Activated naive CD4-positive, alpha-beta T cell treated with anti-CD3 and anti-CD28 coated beads, Interleukin-2, amount 10 ng/mL, durations not matched to agents 7 days and 5 days (primary cell): ENCODE results near the gene CHST9.

ENCODE experiments used
- CTCF ChIA-PET: fragments of 350-600 bp; sonication (Branson Sonifier 250); formaldehyde crosslinking; loops from one replicate; lab custom pipeline; 2021; ENCODE audit warnings: antibody characterized with exemption; lab: Charles Lee
- DNase-seq: peaks from one replicate; pipeline ENCODE4 v3.0.0-alpha.2; 2020
- H3K27ac Mint-ChIP-seq: one replicate; pipeline ENCODE4 v1.8.0; 2021; ENCODE audit warnings: mild to moderate bottlenecking, moderate library complexity, mixed read lengths
- H3K27me3 Mint-ChIP-seq: one replicate; pipeline ENCODE4 v1.8.0; 2021; ENCODE audit warnings: mild to moderate bottlenecking, mixed read lengths
- H3K36me3 Mint-ChIP-seq: one replicate; pipeline ENCODE4 v1.8.0; 2021; ENCODE audit warnings: mixed read lengths
- H3K4me1 Mint-ChIP-seq: one replicate; pipeline ENCODE4 v1.8.0; 2021; ENCODE audit warnings: mixed read lengths
- H3K4me3 Mint-ChIP-seq: one replicate; pipeline ENCODE4 v1.8.0; 2021; ENCODE audit warnings: mild to moderate bottlenecking, moderate library complexity, mixed read lengths
- H3K9me3 Mint-ChIP-seq: one replicate; pipeline ENCODE4 v1.8.0; 2021; ENCODE audit warnings: mixed read lengths

Gene CHST9

DNA sequence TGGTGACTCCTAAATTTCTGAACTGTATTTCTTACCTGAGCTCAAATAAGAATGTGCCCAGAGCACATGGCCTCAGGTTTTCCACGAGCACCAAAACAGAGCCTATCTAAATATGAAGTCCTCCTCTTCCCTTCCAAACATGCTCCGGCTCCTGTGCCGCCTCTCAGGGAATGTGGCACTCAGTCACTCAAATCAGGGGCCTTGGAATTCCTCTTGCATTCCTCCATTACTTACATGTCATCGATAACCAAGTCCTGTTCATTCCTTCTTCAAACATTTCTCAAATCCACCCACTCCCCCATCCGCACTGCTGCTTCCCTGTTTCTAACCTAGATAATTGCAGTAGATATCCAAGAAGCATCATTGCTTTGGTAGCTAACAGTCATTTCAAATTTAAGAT lies 151.4 kb downstream of the CHST9 start:
- Mint-ChIP-seq H3K27ac (no peak overlapping the region), H3K4me1 (no peaks in the 10 kb centered on the region), H3K36me3 (no peaks in the 10 kb centered on the region), H3K27me3 (no peaks in the 10 kb centered on the region), H3K9me3 (peaks cover 4% of the 10 kb centered on the region), H3K4me3 (no peak overlapping the region)
- DNase-seq = no peak
- CTCF ChIA-PET = no interaction called here

- Mint-ChIP-seq H3K36me3 (no peaks in the 10 kb centered on the region), H3K4me1 (no peaks in the 10 kb centered on the region), H3K9me3 (peaks cover 4% of the 10 kb centered on the region), H3K27me3 (no peaks in the 10 kb centered on the region), H3K27ac (no peak overlapping the region), H3K4me3 (no peak overlapping the region)
- CTCF ChIA-PET = no interaction called here
- no peak for DNase-seq
Observed at GRCh38 chr18:27030421-27030820, 154.7 kb downstream of the CHST9 start.

GRCh38 chr18:27022477-27022876 lies 162.6 kb downstream of the CHST9 start:
- CTCF ChIA-PET = no interaction called here
- no peak overlapping the region for H3K4me3 Mint-ChIP-seq
- no peak for DNase-seq
- no peaks in the 10 kb centered on the region for H3K4me1 Mint-ChIP-seq
- no peaks in the 10 kb centered on the region for H3K27me3 Mint-ChIP-seq
- peaks cover 2% of the 10 kb centered on the region for H3K9me3 Mint-ChIP-seq
- H3K27ac Mint-ChIP-seq = no peak overlapping the region
- H3K36me3 Mint-ChIP-seq = no peaks in the 10 kb centered on the region

- Mint-ChIP-seq H3K27ac (no peak overlapping the region), H3K4me1 (no peaks in the 10 kb centered on the region), H3K4me3 (no peak overlapping the region), H3K36me3 (no peaks in the 10 kb centered on the region), H3K27me3 (no peaks in the 10 kb centered on the region), H3K9me3 (peaks cover 2% of the 10 kb centered on the region)
- no peak for DNase-seq
- CTCF ChIA-PET = interaction anchor here (1.2 kb wide), 1 partner anchor 582 kb away, joined by 4 read pairs; no protein-coding TSS in a partner anchor
Observed at GRCh38 chr18:27017901-27018500, 167.1 kb downstream of the CHST9 start.

- CTCF ChIA-PET = no interaction called here
Observed at GRCh38 chr18:27014841-27015240, 170.3 kb downstream of the CHST9 start.

DNA sequence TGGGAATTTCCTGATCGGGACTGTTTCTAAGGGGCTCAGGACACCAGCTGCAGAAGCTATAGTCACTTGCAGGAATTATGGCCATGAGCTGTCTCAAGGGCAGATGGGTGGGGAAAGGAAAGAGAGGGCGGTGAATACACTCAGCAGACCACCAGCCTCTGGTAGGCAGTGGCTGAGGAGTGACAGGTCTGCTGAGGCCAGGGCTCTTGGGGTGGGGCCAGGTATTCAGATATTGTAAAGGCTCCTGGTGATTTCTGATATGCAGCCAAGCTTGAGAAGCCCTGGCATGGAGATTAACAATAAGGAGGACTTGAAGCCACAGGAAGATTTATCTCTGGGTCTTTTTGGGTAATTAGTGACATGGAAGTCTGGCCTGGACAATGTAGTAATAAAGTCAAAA lies 174.3 kb downstream of the CHST9 start:
- Mint-ChIP-seq H3K36me3 (no peaks in the 10 kb centered on the region), H3K27ac (no peak overlapping the region), H3K4me1 (no peaks in the 10 kb centered on the region), H3K27me3 (no peaks in the 10 kb centered on the region), H3K4me3 (no peak overlapping the region), H3K9me3 (peaks cover 4% of the 10 kb centered on the region)
- CTCF ChIA-PET = no interaction called here
- no peak for DNase-seq

More at GRCh38 chr18:27014841-27015240, 170.3 kb downstream of the CHST9 start:
- Mint-ChIP-seq H3K27me3 (no peaks in the 10 kb centered on the region), H3K27ac (no peak overlapping the region), H3K9me3 (peaks cover 4% of the 10 kb centered on the region), H3K4me3 (no peak overlapping the region), H3K36me3 (no peaks in the 10 kb centered on the region), H3K4me1 (no peaks in the 10 kb centered on the region)
- DNase-seq = no peak

DNA sequence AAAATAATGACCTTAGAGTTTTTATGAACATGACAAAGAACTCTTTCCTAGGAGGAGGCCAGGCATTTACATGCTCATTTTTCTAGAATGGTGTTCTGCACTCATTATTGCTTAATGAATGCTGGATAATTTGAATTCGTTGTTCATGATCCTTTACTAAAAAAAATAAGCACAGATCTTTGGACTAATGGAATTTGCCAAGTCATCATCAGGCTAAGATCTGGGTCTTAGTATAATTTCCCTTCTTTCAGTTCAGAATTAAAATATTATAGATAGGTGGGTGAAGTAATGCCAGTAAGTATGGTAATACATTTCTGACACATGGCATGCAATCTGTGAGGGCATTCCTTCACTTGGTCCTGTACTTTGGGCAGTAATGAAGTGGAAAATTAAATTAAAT lies 175.8 kb downstream of the CHST9 start:
- no peak for DNase-seq
- CTCF ChIA-PET = no interaction called here
- H3K27ac Mint-ChIP-seq = no peak overlapping the region
- H3K4me1 Mint-ChIP-seq = no peaks in the 10 kb centered on the region
- peaks cover 4% of the 10 kb centered on the region for H3K9me3 Mint-ChIP-seq
- no peak overlapping the region for H3K4me3 Mint-ChIP-seq
- H3K36me3 Mint-ChIP-seq = no peaks in the 10 kb centered on the region
- H3K27me3 Mint-ChIP-seq = no peaks in the 10 kb centered on the region

GRCh38 chr18:27008575-27008974 lies 176.5 kb downstream of the CHST9 start:
- Mint-ChIP-seq H3K27ac (no peak overlapping the region), H3K9me3 (peaks cover 4% of the 10 kb centered on the region), H3K27me3 (no peaks in the 10 kb centered on the region), H3K4me3 (no peak overlapping the region), H3K36me3 (no peaks in the 10 kb centered on the region), H3K4me1 (no peaks in the 10 kb centered on the region)
- CTCF ChIA-PET = no interaction called here
- no peak for DNase-seq

DNA sequence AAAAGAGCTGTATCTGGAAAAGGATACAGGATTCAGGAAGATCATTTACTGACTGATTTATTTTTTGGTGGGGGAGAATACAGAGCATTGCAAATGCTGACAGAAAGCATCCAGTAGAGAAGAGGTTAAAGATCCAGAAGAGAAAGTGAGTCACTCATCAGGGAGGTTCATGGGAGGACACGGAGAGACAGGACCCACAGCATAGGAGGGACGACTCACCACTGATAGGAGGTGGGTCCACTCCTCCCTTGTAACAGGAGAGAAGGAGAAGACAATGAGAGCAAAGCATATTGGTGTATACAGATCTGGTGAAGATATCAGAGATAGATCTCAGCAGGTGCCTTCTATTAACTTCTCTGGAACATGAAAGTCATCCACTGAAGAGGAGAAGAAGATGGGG lies 177.2 kb downstream of the CHST9 start:
- CTCF ChIA-PET = no interaction called here

GRCh38 chr18:27005589-27005988 lies 179.5 kb downstream of the CHST9 start:
- Mint-ChIP-seq H3K4me3 (no peak overlapping the region), H3K9me3 (peaks cover 2% of the 10 kb centered on the region), H3K27ac (no peak overlapping the region), H3K4me1 (no peaks in the 10 kb centered on the region), H3K36me3 (no peaks in the 10 kb centered on the region), H3K27me3 (no peaks in the 10 kb centered on the region)
- CTCF ChIA-PET = no interaction called here
- DNase-seq = no peak

More for the DNA sequence above, 177.2 kb downstream of the CHST9 start:
- Mint-ChIP-seq H3K4me3 (no peak overlapping the region), H3K27me3 (no peaks in the 10 kb centered on the region), H3K36me3 (no peaks in the 10 kb centered on the region), H3K27ac (no peak overlapping the region), H3K4me1 (no peaks in the 10 kb centered on the region), H3K9me3 (peaks cover 4% of the 10 kb centered on the region)
- DNase-seq = no peak

DNA sequence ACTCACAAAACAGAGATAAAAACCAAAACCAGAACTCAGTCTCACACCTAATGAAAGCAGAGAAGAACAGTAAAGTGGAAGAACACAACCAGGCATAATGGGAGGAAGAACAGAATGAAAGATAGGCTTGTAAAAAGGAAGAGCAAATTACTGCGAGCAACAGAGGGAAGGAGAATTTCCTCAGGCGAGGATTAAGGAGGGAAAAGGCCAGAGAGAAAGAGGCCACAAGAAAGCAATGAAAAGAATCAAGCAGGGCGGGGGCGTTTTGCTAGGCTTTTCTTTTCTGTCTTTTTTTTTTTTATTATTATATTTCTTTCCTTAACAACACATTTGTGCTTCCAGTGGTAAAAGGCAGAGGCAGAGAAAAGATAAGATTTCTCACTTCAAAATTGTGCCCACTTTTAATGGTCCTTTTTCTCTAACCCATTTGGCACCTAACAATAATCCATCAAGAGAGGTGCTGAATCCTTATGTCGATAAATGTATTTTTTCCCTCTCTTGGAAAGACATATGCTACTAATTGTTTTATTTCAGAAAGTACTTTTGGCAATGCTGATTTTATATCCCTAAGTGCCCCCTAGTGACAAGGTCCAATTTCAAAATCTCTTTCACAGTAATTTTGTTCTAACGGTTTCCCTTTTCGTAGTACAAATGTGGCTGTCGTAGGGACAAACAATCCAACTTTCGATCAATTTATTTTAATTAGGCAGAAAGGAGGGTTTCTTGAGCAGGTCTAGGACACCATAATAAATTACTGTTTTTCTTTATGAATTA lies 180.9 kb downstream of the CHST9 start:
- no peak overlapping the region for H3K27ac Mint-ChIP-seq
- no peaks in the 10 kb centered on the region for H3K4me1 Mint-ChIP-seq
- no peaks in the 10 kb centered on the region for H3K27me3 Mint-ChIP-seq
- CTCF ChIA-PET = no interaction called here
- H3K36me3 Mint-ChIP-seq = no peaks in the 10 kb centered on the region
- DNase-seq = no peak
- no peak overlapping the region for H3K4me3 Mint-ChIP-seq
- H3K9me3 Mint-ChIP-seq = no peaks in the 10 kb centered on the region

GRCh38 chr18:26999797-27000196 lies 185.3 kb downstream of the CHST9 start:
- no peaks in the 10 kb centered on the region for H3K4me1 Mint-ChIP-seq
- no peaks in the 10 kb centered on the region for H3K27me3 Mint-ChIP-seq
- CTCF ChIA-PET = no interaction called here
- no peak for DNase-seq
- no peaks in the 10 kb centered on the region for H3K9me3 Mint-ChIP-seq
- H3K27ac Mint-ChIP-seq = no peak overlapping the region
- no peaks in the 10 kb centered on the region for H3K36me3 Mint-ChIP-seq
- H3K4me3 Mint-ChIP-seq = no peak overlapping the region

DNA sequence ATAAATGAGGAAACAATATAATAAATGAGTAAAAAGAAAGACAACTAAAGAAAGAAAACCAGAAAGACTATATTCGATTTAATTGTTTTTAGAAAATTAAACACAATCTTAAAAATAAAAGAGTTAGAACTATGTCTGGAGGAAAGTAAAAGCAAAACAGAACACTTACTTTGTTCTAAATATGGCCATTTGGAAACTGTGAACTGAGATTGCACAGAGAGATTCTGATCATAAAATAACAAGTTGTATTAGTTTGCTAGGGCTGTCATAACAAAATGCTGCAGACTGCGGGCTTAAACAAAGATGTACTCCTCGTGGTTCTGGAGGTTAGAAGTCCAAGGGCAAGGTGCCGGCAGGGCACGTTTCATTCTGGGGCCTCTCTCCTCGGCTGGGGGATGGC lies 191.5 kb downstream of the CHST9 start:
- H3K27me3 Mint-ChIP-seq = no peaks in the 10 kb centered on the region
- no peaks in the 10 kb centered on the region for H3K9me3 Mint-ChIP-seq
- no peak overlapping the region for H3K27ac Mint-ChIP-seq
- no peaks in the 10 kb centered on the region for H3K36me3 Mint-ChIP-seq
- DNase-seq = no peak
- no peaks in the 10 kb centered on the region for H3K4me1 Mint-ChIP-seq
- H3K4me3 Mint-ChIP-seq = no peak overlapping the region
- CTCF ChIA-PET = no interaction called here

DNA sequence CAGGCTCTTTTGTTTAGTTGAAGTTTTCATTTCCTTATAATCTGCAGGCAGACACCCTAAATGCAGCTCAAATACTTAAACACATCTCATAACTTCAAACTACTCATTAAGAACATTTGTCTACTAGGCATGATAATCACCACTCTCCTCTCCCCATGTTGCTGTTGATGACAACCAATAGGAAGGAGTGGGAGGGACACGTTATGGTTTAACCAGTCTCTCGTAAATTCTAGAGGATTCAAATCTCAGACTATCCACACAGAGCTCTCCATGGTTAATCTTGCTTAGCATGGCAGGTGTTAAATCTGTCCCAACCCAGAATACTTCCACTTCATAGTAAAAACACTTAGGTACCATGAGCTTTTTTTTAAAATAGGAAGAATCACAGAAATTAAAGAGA lies 192.2 kb downstream of the CHST9 start:
- no peak overlapping the region for H3K27ac Mint-ChIP-seq
- no peaks in the 10 kb centered on the region for H3K36me3 Mint-ChIP-seq
- no peaks in the 10 kb centered on the region for H3K27me3 Mint-ChIP-seq
- no peak for DNase-seq
- no peaks in the 10 kb centered on the region for H3K9me3 Mint-ChIP-seq
- CTCF ChIA-PET = no interaction called here
- H3K4me1 Mint-ChIP-seq = no peaks in the 10 kb centered on the region
- H3K4me3 Mint-ChIP-seq = no peak overlapping the region

- no peak overlapping the region for H3K27ac Mint-ChIP-seq
- no peak for DNase-seq
- no peaks in the 10 kb centered on the region for H3K9me3 Mint-ChIP-seq
- H3K4me3 Mint-ChIP-seq = no peak overlapping the region
- H3K4me1 Mint-ChIP-seq = no peaks in the 10 kb centered on the region
- no peaks in the 10 kb centered on the region for H3K36me3 Mint-ChIP-seq
- CTCF ChIA-PET = no interaction called here
- H3K27me3 Mint-ChIP-seq = no peaks in the 10 kb centered on the region
Observed at GRCh38 chr18:26989842-26990241, 195.3 kb downstream of the CHST9 start.
